Measurements from ENCODE around the gene DLG2. TPM values are rescaled to one million over a fixed set of nuclear protein-coding genes. Genes with fewer than 3 reads are reported as not detected.

The DLG2 gene
- total RNA-seq, 1 donor from 2014 or later: 2.1 TPM

- H3K27ac Mint-ChIP-seq (ENCODE audit: unreplicated experiment): peak overlapping the region; percentile 90
- H3K27me3 Mint-ChIP-seq (ENCODE audit: low read depth): peaks cover 21% of the 10 kb centered on the region
- DNase-seq (ENCODE audit: low read depth, low spot score): no peak
- H3K9me3 Mint-ChIP-seq: no peaks in the 10 kb centered on the region
- peak overlapping the region; percentile 36 for H3K4me3 Mint-ChIP-seq
- TF ChIP-seq CTCF (conservative IDR thresholded peaks at IDR 0.05): no peak
- H3K36me3 Mint-ChIP-seq (ENCODE audit: low read depth): no peaks in the 10 kb centered on the region
- peaks cover 21% of the 10 kb centered on the region for H3K4me1 Mint-ChIP-seq
These were observed 1945.9 kb downstream of the DLG2 start for GRCh38 chr11:83681031-83681781.

GRCh38 chr11:83680321-83680720, 1946.8 kb downstream of the DLG2 start:
- Mint-ChIP-seq H3K27me3 (ENCODE audit: low read depth) (peaks cover 21% of the 10 kb centered on the region), H3K36me3 (ENCODE audit: low read depth) (no peaks in the 10 kb centered on the region), H3K27ac (ENCODE audit: unreplicated experiment) (no peak overlapping the region), H3K9me3 (no peaks in the 10 kb centered on the region), H3K4me3 (no peak overlapping the region), H3K4me1 (peaks cover 21% of the 10 kb centered on the region)
- TF ChIP-seq CTCF (conservative IDR thresholded peaks at IDR 0.05): no peak
- no peak for DNase-seq (ENCODE audit: low read depth, low spot score)

- Mint-ChIP-seq H3K27me3 (ENCODE audit: low read depth) (peaks cover 21% of the 10 kb centered on the region), H3K36me3 (ENCODE audit: low read depth) (no peaks in the 10 kb centered on the region), H3K4me3 (no peak overlapping the region), H3K4me1 (peaks cover 21% of the 10 kb centered on the region), H3K27ac (ENCODE audit: unreplicated experiment) (no peak overlapping the region), H3K9me3 (no peaks in the 10 kb centered on the region)
- no peak for TF ChIP-seq CTCF (conservative IDR thresholded peaks at IDR 0.05)
- no peak for DNase-seq (ENCODE audit: low read depth, low spot score)
These were observed 1948.1 kb downstream of the DLG2 start for GRCh38 chr11:83678831-83679584.

- Mint-ChIP-seq H3K27ac (ENCODE audit: unreplicated experiment) (no peak overlapping the region), H3K9me3 (no peaks in the 10 kb centered on the region), H3K27me3 (ENCODE audit: low read depth) (peaks cover 16% of the 10 kb centered on the region), H3K36me3 (ENCODE audit: low read depth) (no peaks in the 10 kb centered on the region), H3K4me3 (no peak overlapping the region), H3K4me1 (peaks cover 21% of the 10 kb centered on the region)
- TF ChIP-seq CTCF (conservative IDR thresholded peaks at IDR 0.05): no peak
- DNase-seq (ENCODE audit: low read depth, low spot score): no peak
These were observed 1949.4 kb downstream of the DLG2 start for GRCh38 chr11:83677730-83678129.

GRCh38 chr11:83676056-83676601, 1951.0 kb downstream of the DLG2 start:
- Mint-ChIP-seq H3K27me3 (ENCODE audit: low read depth) (peaks cover 11% of the 10 kb centered on the region), H3K9me3 (no peaks in the 10 kb centered on the region), H3K4me1 (peaks cover 12% of the 10 kb centered on the region), H3K27ac (ENCODE audit: unreplicated experiment) (no peak overlapping the region), H3K36me3 (ENCODE audit: low read depth) (no peaks in the 10 kb centered on the region), H3K4me3 (no peak overlapping the region)
- no peak for DNase-seq (ENCODE audit: low read depth, low spot score)
- TF ChIP-seq CTCF (conservative IDR thresholded peaks at IDR 0.05): no peak
